ENCODE data around the gene KLHDC4. TPM values are rescaled to one million over a fixed set of nuclear protein-coding genes. Genes with fewer than 3 reads are reported as not detected.

The KLHDC4 gene
- total RNA-seq, 1 donor from 2014 or later = 36.4 TPM

Other genes with a start within 250 kb of the KLHDC4 start
- gene JPH3, start 163.5 kb downstream of the KLHDC4 start, total RNA-seq = 0.34 and 0.51 TPM in 2 replicates
- 5.1 and 7.8 TPM in 2 replicates for gene SLC7A5, start 103.5 kb upstream of the KLHDC4 start, total RNA-seq
- not detected in 2 replicates for gene CA5A, start 170.5 kb upstream of the KLHDC4 start, total RNA-seq
- 23.5 and 36.4 TPM in 2 replicates for gene BANP, start 185.4 kb upstream of the KLHDC4 start, total RNA-seq

Measured in dermis blood vessel endothelial cell (primary cell).